HG03066 (cell line): ENCODE results near the gene DNAAF5.
"Not testable (repeated sequence)": the region's sequence is repeated elsewhere in the genome, so short reads cannot be mapped to it uniquely, and the experiment has no call there.

ENCODE experiments used
- ATAC-seq: cut with Tn5 transposase; IDR thresholded peaks from one replicate; pipeline ENCODE4 v1.9.1; 2021; ENCODE audit warnings: low read depth; ENCODE audit not compliant: unreplicated experiment

The DNAAF5 gene

GRCh38 chr7:745431-746154 is 19.1 kb downstream of the DNAAF5 start:
- no peak for ATAC-seq

- ATAC-seq, result no peak
These were observed 19.9 kb downstream of the DNAAF5 start for GRCh38 chr7:746155-747061.

GRCh38 chr7:747186-747585 is 20.7 kb downstream of the DNAAF5 start:
- ATAC-seq, result no peak

- ATAC-seq, result no peak
These were observed 21.9 kb downstream of the DNAAF5 start for GRCh38 chr7:748446-748845.

- no peak for ATAC-seq
These were observed 22.6 kb downstream of the DNAAF5 start for GRCh38 chr7:749140-749551.

GRCh38 chr7:750111-750905 is 23.8 kb downstream of the DNAAF5 start:
- ATAC-seq, result no peak

GRCh38 chr7:751826-752225 is 25.3 kb downstream of the DNAAF5 start:
- no peak for ATAC-seq

GRCh38 chr7:752256-752655 is 25.8 kb downstream of the DNAAF5 start:
- not testable (repeated sequence) for ATAC-seq

GRCh38 chr7:753190-753589 is 26.7 kb downstream of the DNAAF5 start:
- ATAC-seq, result no peak

GRCh38 chr7:754531-755412 is 28.3 kb downstream of the DNAAF5 start:
- no peak for ATAC-seq

GRCh38 chr7:755413-755805 is 28.9 kb downstream of the DNAAF5 start:
- ATAC-seq, result no peak

- no peak for ATAC-seq
These were observed 29.9 kb downstream of the DNAAF5 start for GRCh38 chr7:756231-756927.

GRCh38 chr7:756928-757560 is 30.5 kb downstream of the DNAAF5 start:
- no peak for ATAC-seq

- ATAC-seq, result no peak
These were observed 31.3 kb downstream of the DNAAF5 start for GRCh38 chr7:757741-758163.

GRCh38 chr7:759569-759968 is 33.1 kb downstream of the DNAAF5 start:
- ATAC-seq, result no peak

- no peak for ATAC-seq
These were observed 33.5 kb downstream of the DNAAF5 start for GRCh38 chr7:760006-760405.

GRCh38 chr7:761101-761500 is 34.6 kb downstream of the DNAAF5 start:
- no peak for ATAC-seq

- no peak for ATAC-seq
These were observed 35.1 kb downstream of the DNAAF5 start for GRCh38 chr7:761631-762030.

GRCh38 chr7:762885-763284 is 36.4 kb downstream of the DNAAF5 start:
- no peak for ATAC-seq
